ENCODE results near the gene DCP2.

The DCP2 gene

DNA sequence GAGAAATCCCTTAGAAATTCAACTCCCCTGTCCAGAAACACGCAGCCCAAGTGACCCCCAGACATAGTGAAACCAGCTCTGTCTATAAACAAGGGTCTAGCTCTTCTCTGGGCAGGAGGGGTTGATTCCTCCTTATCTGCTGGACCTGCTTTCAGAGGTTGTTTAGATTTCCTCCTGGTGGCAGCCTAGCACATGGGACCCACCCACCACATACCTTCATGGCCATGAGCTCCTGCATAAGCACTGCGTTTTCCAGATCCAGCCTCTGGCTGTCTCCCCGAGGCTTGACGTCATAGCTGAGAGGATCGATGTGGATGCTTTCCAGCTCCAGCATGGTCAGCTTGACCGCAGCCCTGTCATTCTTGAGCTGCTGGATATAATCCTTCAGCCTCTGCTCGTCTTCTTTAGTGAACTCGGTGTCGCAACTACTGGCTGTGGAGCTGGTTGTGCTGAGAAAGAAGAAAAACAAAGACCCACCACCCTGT lies 77.0 kb downstream of the DCP2 start:
- H3K27ac ChIP-seq: no peak overlapping the region

DNA sequence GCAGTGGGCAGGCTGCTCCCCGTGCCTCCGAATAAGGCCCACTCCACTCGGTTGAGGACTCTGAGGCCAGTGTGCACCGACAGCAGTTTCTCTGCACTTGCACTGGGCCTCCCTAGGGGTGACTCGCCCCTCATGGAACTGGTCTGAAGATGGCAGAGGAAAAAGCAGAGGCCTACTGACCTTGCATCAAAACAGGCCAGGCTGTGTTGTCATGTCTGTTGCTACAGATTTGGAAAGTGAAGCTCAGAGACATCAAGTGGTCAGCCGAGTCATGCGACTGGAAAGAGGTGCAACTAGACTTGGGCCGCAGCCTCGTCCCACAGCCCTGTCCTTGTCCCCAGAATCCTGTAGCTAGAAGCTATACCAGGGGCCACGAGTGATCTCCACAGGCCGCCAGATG lies 78.3 kb downstream of the DCP2 start:
- TF ChIP-seq, protein P1, sequence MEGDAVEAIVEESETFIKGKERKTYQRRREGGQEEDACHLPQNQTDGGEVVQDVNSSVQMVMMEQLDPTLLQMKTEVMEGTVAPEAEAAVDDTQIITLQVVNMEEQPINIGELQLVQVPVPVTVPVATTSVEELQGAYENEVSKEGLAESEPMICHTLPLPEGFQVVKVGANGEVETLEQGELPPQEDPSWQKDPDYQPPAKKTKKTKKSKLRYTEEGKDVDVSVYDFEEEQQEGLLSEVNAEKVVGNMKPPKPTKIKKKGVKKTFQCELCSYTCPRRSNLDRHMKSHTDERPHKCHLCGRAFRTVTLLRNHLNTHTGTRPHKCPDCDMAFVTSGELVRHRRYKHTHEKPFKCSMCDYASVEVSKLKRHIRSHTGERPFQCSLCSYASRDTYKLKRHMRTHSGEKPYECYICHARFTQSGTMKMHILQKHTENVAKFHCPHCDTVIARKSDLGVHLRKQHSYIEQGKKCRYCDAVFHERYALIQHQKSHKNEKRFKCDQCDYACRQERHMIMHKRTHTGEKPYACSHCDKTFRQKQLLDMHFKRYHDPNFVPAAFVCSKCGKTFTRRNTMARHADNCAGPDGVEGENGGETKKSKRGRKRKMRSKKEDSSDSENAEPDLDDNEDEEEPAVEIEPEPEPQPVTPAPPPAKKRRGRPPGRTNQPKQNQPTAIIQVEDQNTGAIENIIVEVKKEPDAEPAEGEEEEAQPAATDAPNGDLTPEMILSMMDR (IDR thresholded peaks at IDR 0.05): no peak
- no peak for TF ChIP-seq ZFX (IDR thresholded peaks at IDR 0.05; ENCODE audit: borderline replicate concordance)

More for the DNA sequence above, 77.0 kb downstream of the DCP2 start:
- TF ChIP-seq ZFX (IDR thresholded peaks at IDR 0.05; ENCODE audit: borderline replicate concordance): no peak
- TF ChIP-seq, protein P1 (IDR thresholded peaks at IDR 0.05): no peak

GRCh38 chr5:113056988-113057387 lies 80.4 kb downstream of the DCP2 start:
- no peak for TF ChIP-seq ZFX (IDR thresholded peaks at IDR 0.05; ENCODE audit: borderline replicate concordance)
- TF ChIP-seq, protein P1 (IDR thresholded peaks at IDR 0.05): no peak
- H3K27ac ChIP-seq: no peak overlapping the region

More for the DNA sequence above, 78.3 kb downstream of the DCP2 start:
- no peak overlapping the region for H3K27ac ChIP-seq

GRCh38 chr5:113057557-113057984 lies 81.0 kb downstream of the DCP2 start:
- no peak overlapping the region for H3K27ac ChIP-seq
- TF ChIP-seq, protein P1 (IDR thresholded peaks at IDR 0.05): no peak
- TF ChIP-seq ZFX (IDR thresholded peaks at IDR 0.05; ENCODE audit: borderline replicate concordance): no peak

GRCh38 chr5:113058269-113058668 lies 81.7 kb downstream of the DCP2 start:
- TF ChIP-seq ZFX (IDR thresholded peaks at IDR 0.05; ENCODE audit: borderline replicate concordance): no peak
- TF ChIP-seq, protein P1 (IDR thresholded peaks at IDR 0.05): no peak
- no peak overlapping the region for H3K27ac ChIP-seq

- TF ChIP-seq ZFX (IDR thresholded peaks at IDR 0.05; ENCODE audit: borderline replicate concordance): no peak
- TF ChIP-seq, protein P1 (IDR thresholded peaks at IDR 0.05): no peak
- H3K27ac ChIP-seq: no peak overlapping the region
These were observed 82.2 kb downstream of the DCP2 start for GRCh38 chr5:113058706-113059226.

DNA sequence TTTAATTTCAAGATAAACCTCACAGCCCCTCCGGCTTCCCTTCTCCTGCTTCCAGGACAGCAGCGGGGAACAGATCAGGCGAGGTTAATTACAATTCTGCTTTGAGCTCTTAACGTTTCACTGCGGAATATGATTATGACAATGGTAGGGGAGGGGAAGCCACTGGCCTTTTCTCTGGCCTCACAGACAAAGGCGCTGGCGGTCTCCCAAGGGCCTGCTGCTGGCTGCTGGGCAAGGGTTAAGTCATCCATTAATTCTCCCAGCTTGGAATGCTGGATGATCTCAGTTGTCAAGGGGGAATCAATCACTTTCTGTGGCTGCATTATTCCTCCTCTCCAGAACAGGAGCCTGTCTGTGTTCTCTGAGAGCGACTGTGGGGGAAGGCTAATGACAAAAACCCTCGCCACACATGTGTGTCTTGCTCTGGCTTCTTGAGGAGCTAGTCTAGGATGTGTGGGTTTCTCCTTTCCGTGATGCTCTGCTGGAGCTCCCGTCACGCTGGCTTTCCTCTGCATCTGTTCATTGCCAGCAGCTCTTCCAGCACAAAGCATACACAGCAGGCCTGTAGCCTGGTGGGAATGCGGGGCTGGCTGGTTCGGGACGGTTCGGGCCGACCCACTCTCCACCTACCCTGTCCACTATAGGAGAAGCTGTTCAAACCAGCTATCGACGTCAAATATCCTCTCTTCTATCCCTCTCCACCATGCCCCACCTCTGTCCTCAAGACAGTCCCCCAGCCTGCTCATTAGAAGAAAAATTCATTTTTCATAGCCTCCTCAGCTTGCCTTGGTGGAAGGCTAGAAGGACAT lies 82.8 kb downstream of the DCP2 start:
- TF ChIP-seq, protein P1 (IDR thresholded peaks at IDR 0.05): no peak
- no peak for TF ChIP-seq ZFX (IDR thresholded peaks at IDR 0.05; ENCODE audit: borderline replicate concordance)

More for the DNA sequence above, 82.8 kb downstream of the DCP2 start:
- no peak overlapping the region for H3K27ac ChIP-seq

All from 22Rv1 (cell line).